ENCODE measurements around the gene IMPDH1. TPM values are rescaled to one million over a fixed set of nuclear protein-coding genes. Genes with fewer than 3 reads are reported as not detected.
"Not testable (repeated sequence)": the region's sequence is repeated elsewhere in the genome, so short reads cannot be mapped to it uniquely, and the experiment has no call there.

Gene IMPDH1
- polyA plus RNA-seq (ENCODE audit: low read depth in 6 of 6), result 10 to 100 TPM; 24.6 to 39.6 (median 26.8) TPM

DNA sequence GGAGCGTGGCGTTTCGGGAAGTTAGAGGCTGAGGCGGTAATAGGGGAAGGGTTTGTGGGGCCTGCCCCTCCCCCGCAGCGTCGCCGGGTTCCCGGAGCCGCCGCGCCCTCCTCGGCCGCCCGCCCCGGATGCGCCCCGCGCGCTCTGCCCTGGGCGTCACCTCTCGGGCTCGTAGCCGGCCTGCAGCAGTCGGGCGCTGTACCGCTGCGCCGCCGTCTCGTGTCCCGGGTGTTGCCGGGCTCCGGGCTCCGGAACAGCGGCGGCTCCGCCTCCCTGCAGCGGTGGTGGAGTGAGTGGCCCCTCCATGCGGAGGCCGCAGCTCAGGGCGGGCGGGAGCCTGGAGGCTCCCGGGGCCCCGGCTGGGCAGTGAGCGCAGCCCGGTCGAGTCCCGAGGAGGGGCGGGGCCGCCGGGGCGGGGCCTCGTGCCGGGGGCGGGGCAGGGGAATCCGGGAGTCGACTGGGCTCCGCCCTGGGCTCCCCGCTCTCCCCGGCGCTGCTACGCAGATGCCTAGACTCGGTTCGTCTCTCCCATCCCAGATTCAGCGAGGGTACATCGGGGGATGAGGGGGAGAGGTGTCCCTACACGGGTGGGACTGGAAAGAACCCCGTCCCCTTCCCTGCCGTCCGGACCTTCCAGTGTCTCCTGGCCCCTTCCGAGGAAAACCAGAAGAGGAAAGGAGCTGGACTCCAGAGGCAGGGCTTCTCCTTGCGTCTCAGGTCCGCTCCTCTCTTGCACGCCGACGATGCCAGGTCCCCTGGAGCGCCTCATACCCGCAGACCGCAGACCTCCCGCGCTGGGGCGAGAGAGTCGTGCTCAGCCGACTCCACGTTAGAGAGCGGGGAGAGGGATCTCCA lies at the start of gene IMPDH1:
Gene IMPDH1 (minus strand): TSS at position 387 of the 855 bp plus-strand sequence. CDS start 81 bp downstream, at position 306.
- peaks cover 33 to 37% (median 37%) of the 10 kb centered on the region in 3 donors for H3K4me1 Mint-ChIP-seq
- H3K36me3 Mint-ChIP-seq, result no peaks in the 10 kb centered on the region
- peak within 1 kb of the TSS; percentile 87 to 96 (median 93) for H3K4me3 Mint-ChIP-seq
- peak within 1 kb of the TSS; percentile 69 to 90 (median 88) for H3K27ac Mint-ChIP-seq
- DNase-seq (peak; percentile 87), ATAC-seq (ENCODE audit: low read depth in 2 of 2) (peak; percentile 79 to 80)
- no peaks in the 10 kb centered on the region for H3K27me3 Mint-ChIP-seq
- no peaks in the 10 kb centered on the region for H3K9me3 Mint-ChIP-seq

DNA sequence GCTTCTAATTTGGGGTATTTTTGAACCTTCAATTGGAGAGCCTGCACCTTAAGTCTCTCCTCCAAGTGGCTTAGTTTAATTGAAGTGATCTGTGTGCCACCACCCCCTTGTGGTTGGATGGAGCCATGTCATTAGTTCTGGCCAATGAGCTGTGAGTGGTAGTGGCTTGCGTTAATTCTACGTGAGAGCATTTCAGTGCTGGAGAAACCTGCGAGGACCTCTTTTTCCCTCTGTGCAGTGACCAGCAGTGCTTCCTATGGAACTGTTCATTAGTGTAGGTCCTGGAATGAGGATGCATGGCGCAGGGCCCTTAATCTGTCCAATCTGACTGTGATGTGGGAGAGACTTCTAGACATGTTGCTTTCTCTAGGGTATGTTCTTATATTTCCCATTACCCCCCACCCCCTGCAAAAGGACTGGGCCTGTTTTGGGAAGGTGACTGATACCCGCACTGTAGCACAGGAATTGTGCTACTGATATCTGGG lies 49.7 kb upstream of the IMPDH1 start:
- no peaks in the 10 kb centered on the region for H3K36me3 Mint-ChIP-seq
- peaks cover 21 to 44% (median 37%) of the 10 kb centered on the region in 3 donors for H3K4me1 Mint-ChIP-seq

DNA sequence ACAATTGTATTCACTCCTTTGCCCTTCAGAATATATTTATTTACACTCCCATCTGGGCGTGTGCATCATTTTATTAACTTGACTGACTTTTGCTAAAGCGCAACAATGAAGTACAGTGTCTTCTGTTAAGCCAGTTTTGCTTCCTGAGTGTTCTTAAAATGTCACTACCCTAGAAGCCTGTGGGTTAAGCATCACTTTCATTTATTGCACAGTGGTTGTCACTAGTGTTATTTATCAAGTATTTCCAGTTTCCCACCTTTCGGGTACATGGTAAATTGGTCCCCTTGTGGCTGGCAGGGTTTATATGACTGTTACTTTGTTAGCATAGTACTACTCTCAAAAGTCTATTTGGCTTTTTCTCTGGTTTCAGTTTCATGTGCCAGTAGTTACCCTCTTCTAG lies 49.2 kb upstream of the IMPDH1 start:
- Mint-ChIP-seq H3K27me3 (no peaks in the 10 kb centered on the region), H3K4me1 (peaks cover 21 to 44% (median 32%) of the 10 kb centered on the region in 3 donors), H3K4me3 (peak overlapping the region in 1 of 8 donors; percentile 60), H3K36me3 (no peaks in the 10 kb centered on the region), H3K9me3 (no peaks in the 10 kb centered on the region), H3K27ac (peak overlapping the region in 3 of 6 donors; percentile 20 to 92 (median 81))
- DNase-seq (no peak), ATAC-seq (ENCODE audit: low read depth in 2 of 2) (no peak)

More for the DNA sequence above, 49.7 kb upstream of the IMPDH1 start:
- ATAC-seq (ENCODE audit: low read depth in 2 of 2) (peak; percentile 35 to 37), DNase-seq (peak; percentile 68)
- H3K4me3 Mint-ChIP-seq, result peak overlapping the region in 2 of 8 donors; percentile 44 to 60
- H3K27me3 Mint-ChIP-seq, result no peaks in the 10 kb centered on the region
- no peaks in the 10 kb centered on the region for H3K9me3 Mint-ChIP-seq
- H3K27ac Mint-ChIP-seq, result peak overlapping the region in 3 of 6 donors; percentile 35 to 91 (median 66)

DNA sequence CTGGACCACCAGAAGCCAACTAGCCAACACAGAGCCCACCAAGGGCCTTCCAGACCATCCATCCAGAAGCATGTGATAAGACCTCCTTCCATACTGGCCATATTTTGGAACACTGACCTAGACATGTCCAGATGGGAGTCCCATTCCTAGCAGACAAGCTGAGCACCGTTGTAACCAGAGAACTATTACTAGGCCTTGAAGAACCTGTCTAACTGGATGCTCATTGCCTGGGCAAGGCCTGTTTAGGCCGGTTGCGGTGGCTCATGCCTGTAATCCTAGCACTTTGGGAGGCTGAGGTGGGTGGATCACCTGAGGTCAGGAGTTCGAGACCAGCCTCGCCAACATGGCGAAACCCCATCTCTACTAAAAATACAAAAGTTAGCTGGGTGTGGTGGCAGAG lies 47.6 kb upstream of the IMPDH1 start:
- not testable (repeated sequence) for H3K9me3 Mint-ChIP-seq; H3K27ac Mint-ChIP-seq; H3K27me3 Mint-ChIP-seq; DNase-seq; H3K36me3 Mint-ChIP-seq; ATAC-seq (ENCODE audit: low read depth in 2 of 2)
- peak overlapping the region in 5 of 8 donors; percentile 89 to 96 (median 95) for H3K4me3 Mint-ChIP-seq
- peaks cover 21 to 42% (median 31%) of the 10 kb centered on the region in 3 donors for H3K4me1 Mint-ChIP-seq

DNA sequence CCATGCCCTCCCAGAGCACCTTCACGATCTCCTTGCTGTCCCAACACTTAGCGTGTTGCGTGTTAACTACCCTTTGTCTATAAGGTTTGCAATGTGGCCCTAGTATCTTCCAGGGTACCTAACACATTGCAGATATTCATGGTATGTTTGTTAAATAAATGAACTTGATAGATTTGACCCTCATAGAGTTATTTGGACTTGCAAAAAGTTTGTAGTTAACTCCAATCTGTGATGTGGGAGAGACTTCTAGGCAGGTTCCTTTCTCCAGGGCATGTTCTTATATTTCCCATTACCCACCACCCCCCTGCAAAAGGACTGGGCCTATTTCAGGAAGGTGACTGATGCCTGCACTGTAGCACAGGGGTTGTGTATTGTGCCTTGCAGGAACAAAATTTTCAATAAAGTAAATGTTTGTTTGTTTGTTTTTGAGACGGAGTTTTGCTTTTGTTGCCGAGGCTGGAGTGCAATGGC lies 46.5 kb upstream of the IMPDH1 start:
- peak overlapping the region; percentile 89 to 99 (median 95) for H3K4me3 Mint-ChIP-seq
- no peaks in the 10 kb centered on the region for H3K36me3 Mint-ChIP-seq
- peak in 1 of 2 donors; percentile 0 for ATAC-seq (ENCODE audit: low read depth in 2 of 2)
- H3K27ac Mint-ChIP-seq, result peak overlapping the region in 5 of 6 donors; percentile 80 to 96 (median 88)
- no peak for DNase-seq
- peaks cover 21 to 42% (median 31%) of the 10 kb centered on the region in 3 donors for H3K4me1 Mint-ChIP-seq
- no peaks in the 10 kb centered on the region for H3K27me3 Mint-ChIP-seq
- no peaks in the 10 kb centered on the region for H3K9me3 Mint-ChIP-seq

DNA sequence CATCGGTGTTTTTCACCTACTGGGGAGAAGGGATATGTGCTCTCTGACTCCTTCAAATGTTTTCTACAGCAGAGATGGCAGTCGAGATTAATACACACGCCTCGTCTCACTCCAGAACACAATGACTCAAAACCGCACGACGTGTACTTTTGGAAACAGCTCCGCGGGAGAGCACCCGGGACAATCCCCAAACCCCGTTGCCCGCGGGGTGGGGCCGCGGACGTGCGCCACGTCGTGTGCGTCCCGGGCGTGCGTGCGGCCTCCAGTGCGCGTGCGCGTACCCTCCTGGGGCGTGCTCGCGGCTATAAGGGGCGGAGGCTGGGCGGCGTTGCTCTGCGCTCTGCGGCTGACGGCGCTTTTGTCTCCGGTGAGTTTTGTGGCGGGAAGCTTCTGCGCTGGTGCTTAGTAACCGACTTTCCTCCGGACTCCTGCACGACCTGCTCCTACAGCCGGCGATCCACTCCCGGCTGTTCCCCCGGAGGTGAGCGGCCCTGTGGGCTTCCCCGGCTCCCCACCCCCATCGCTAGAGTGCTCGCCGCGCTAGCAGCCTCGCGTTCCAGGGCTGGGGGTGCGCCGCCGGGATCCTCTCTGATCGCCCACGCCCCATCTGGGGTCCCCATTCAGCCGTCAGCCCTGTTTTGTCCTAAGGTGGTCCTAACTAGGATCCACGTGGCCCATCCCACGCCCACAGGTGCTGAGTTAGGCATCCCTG lies 45.9 kb upstream of the IMPDH1 start, which contains the start of gene HILPDA:
Gene HILPDA (plus strand): TSS at position 336 of the 712 bp plus-strand sequence. CDS start 1,391 bp downstream, outside the sequence.
- Mint-ChIP-seq H3K27me3 (no peaks in the 10 kb centered on the region), H3K4me1 (peaks cover 21 to 42% (median 31%) of the 10 kb centered on the region in 3 donors), H3K4me3 (peak within 1 kb of the TSS; percentile 89 to 99 (median 95)), H3K9me3 (no peaks in the 10 kb centered on the region), H3K36me3 (no peaks in the 10 kb centered on the region), H3K27ac (peak within 1 kb of the TSS; percentile 90 to 100 (median 98))
- DNase-seq (peak; percentile 95), ATAC-seq (ENCODE audit: low read depth in 2 of 2) (peak; percentile 89 to 90)

DNA sequence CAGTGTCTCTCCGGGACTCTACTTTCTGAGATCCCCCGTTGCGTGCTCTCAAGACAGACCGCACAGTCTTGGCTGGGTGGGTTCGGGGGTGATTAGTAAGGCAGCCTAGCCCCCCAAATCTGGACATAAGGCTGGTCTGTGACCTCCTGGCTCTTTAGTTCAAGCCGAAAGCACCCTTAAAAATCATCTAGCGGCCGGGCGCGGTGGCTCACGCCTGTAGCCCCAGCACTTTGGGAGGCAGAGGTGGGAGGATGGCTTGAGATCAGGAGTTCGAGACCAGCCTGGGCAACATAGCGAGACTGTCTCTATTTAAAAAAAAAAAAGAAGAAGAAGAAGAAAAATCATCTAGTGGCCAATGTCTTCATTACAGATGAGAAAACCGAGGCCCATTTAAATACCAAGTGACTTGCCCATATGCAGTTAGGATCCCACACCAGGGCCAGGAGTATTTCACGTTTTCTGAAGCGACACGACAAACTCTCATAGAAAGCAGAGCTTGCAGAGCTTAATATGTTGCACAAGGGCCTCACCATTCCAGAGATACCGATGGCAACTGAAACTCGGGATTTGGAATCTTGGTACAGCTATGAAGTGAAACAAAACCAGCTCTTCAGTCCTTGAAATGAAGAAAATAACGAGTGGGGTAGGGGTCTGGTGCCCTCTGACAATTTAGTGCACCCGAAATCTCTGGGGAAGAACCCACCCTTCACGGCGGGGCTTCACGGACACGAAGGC lies 45.2 kb upstream of the IMPDH1 start:
- ATAC-seq (ENCODE audit: low read depth in 2 of 2) (no peak), DNase-seq (no peak)
- peak overlapping the region; percentile 90 to 100 (median 98) for H3K27ac Mint-ChIP-seq
- peaks cover 21 to 42% (median 31%) of the 10 kb centered on the region in 3 donors for H3K4me1 Mint-ChIP-seq
- H3K27me3 Mint-ChIP-seq, result no peaks in the 10 kb centered on the region
- H3K4me3 Mint-ChIP-seq, result peak overlapping the region; percentile 89 to 99 (median 95)
- no peaks in the 10 kb centered on the region for H3K36me3 Mint-ChIP-seq
- no peaks in the 10 kb centered on the region for H3K9me3 Mint-ChIP-seq

DNA sequence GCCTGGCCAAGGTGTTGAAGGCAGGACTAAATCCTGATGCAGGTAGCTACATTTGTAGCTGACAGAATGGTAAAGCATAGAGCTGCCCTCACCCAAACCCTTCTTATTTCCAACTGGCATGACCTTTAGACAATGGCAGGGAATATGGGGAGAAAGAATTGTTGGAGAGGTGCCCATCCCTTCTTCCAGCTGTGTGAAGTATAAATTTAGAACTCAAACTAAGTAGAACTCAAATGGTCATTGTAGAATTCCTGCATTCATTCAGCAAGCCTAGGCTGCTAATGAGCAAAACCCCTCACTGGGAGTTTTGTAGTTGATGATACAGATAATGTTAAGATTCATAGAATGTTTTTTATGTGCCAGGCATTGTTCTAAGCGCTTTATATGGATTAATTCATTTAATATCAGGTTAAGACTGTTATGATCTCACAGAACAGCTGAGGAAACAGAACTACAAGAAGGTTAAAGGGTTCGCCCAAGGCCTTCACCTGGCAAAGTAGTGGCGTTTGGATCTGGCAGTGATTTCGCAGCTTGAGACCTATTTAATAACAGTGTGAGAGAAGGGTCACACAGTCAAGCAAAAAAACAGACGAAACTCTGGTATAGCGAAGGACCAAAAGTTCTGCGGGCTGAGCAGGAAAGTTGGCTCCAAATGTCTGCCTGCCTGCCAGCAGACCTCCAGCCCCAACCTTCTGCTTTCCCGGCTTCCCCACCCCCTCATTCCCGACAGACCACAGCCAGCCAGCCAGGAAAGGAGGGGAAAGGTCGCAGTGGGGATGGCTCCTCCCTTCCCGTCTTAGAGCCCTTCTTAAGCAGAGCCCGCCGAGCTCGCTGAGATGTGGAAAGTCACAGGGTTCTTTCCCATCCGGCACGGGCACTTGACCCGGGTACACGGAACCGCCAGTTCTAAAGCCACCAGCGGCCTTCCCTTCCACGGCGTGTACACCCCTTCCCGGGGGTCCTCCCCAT lies 44.3 kb upstream of the IMPDH1 start:
- DNase-seq (no peak), ATAC-seq (ENCODE audit: low read depth in 2 of 2) (no peak)
- no peaks in the 10 kb centered on the region for H3K9me3 Mint-ChIP-seq
- H3K36me3 Mint-ChIP-seq, result no peaks in the 10 kb centered on the region
- H3K4me3 Mint-ChIP-seq, result peak overlapping the region in 7 of 8 donors; percentile 17 to 96 (median 43)
- H3K27me3 Mint-ChIP-seq, result no peaks in the 10 kb centered on the region
- peaks cover 12 to 34% (median 23%) of the 10 kb centered on the region in 3 donors for H3K4me1 Mint-ChIP-seq
- peak overlapping the region in 5 of 6 donors; percentile 38 to 97 (median 81) for H3K27ac Mint-ChIP-seq

DNA sequence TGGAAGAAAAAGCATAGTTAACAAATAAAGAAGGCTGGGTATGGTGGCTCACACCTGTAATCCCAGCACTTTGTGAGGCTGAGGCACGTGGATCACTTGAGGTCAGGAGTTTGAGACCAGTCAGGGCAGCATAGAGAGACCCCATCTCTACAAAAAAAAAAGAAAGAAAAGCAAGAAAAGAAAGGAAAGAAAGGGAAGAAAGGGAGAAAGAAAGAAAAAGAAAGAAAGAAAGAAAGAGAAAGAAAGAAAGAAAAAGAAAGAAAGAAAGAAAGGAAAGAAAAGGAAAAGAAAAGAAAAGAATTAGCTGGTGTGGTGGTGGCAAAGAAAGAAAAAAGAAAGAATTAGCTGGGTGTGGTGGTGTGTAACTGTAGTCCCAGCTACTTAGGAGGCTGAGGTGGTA lies 42.8 kb upstream of the IMPDH1 start:
- ATAC-seq (ENCODE audit: low read depth in 2 of 2) (no peak), DNase-seq (no peak)
- H3K27ac Mint-ChIP-seq, result peak overlapping the region in 1 of 6 donors; percentile 70
- peak overlapping the region in 3 of 8 donors; percentile 3 to 76 (median 66) for H3K4me3 Mint-ChIP-seq
- H3K4me1 Mint-ChIP-seq, result peaks cover 8 to 24% (median 17%) of the 10 kb centered on the region in 3 donors
- H3K36me3 Mint-ChIP-seq, result no peaks in the 10 kb centered on the region
- no peaks in the 10 kb centered on the region for H3K27me3 Mint-ChIP-seq
- no peaks in the 10 kb centered on the region for H3K9me3 Mint-ChIP-seq

DNA sequence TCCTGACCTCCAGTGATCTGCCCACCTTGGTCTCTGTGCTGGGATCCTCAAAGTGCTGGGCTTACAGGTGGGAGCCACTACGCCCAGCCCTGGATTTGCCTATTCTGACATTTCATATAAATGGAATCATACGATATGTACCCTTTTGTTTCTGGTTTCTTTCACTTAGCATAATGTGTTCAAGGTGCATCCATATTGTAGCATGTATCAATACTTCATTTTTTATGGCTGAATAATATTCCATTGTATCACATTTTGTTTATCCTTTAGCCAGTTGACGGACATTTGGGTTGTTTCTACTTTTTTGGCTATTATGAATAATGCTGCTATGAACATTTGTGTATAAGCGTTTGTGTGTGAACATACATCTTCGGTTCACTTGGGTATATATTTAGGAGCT lies 41.1 kb upstream of the IMPDH1 start:
- H3K27ac Mint-ChIP-seq, result no peak overlapping the region
- ATAC-seq (ENCODE audit: low read depth in 2 of 2) (no peak), DNase-seq (no peak)

DNA sequence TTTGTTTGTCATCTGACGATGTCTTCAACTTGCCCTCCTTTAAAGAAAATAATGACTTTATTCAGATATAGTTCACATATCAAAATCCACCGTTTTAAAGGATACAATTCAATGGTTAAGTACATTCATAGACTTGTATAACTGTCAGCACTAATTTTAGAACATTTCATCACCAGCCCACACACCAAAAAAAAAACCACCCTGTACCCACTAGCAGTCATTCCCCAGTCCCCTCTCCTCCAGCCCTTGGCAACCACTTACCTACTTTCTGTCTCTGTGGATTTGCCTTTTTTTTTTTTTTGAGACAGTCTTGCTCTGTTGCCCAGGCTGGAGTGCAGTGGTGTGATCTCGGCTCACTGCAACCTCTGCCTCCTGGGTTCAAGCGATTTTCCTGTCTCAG lies 40.6 kb upstream of the IMPDH1 start:
- Mint-ChIP-seq H3K27me3 (no peaks in the 10 kb centered on the region), H3K4me3 (no peak overlapping the region), H3K36me3 (no peaks in the 10 kb centered on the region), H3K27ac (peak overlapping the region in 2 of 6 donors; percentile 44 to 49), H3K4me1 (peaks cover 0 to 9% (median 3%) of the 10 kb centered on the region in 3 donors), H3K9me3 (no peaks in the 10 kb centered on the region)
- ATAC-seq (ENCODE audit: low read depth in 2 of 2) (peak; percentile 5 to 10), DNase-seq (no peak)

More for the DNA sequence above, 41.1 kb upstream of the IMPDH1 start:
- H3K9me3 Mint-ChIP-seq, result no peaks in the 10 kb centered on the region
- no peak overlapping the region for H3K4me3 Mint-ChIP-seq
- no peaks in the 10 kb centered on the region for H3K36me3 Mint-ChIP-seq
- peaks cover under 1 to 10% (median 3%) of the 10 kb centered on the region in 3 donors for H3K4me1 Mint-ChIP-seq
- H3K27me3 Mint-ChIP-seq, result no peaks in the 10 kb centered on the region

Measured in naive B cell (primary cell).